HL-60 (cell line): ENCODE data around the gene TNRC6C.

Source experiments
- DNase-seq, 2 experiments: peaks; one replicate each; pipeline ENCODE4 v3.0.0-alpha.2; 2010 to 2020; ENCODE audit warnings: low read depth in 1 of 2, low spot score in 1 of 2
- H3K27ac ChIP-seq: fragments of 250-450 bp; sonication (Bioruptor Pico); replicated peaks from 2 replicates; pipeline ENCODE4 v1.5.1; 2020; ENCODE audit warnings: mild to moderate bottlenecking, moderate library complexity
- H3K27me3 ChIP-seq: fragments of 250-450 bp; sonication (Bioruptor Pico); 2 replicates; pipeline ENCODE4 v1.5.1; 2021; ENCODE audit warnings: mild to moderate bottlenecking, moderate library complexity; ENCODE audit not compliant: insufficient read depth, poor library complexity, severe bottlenecking
- H3K4me3 ChIP-seq: replicated peaks from 2 replicates; pipeline ENCODE4 v1.5.1; 2011; ENCODE audit warnings: mild to moderate bottlenecking, control low read depth, low read length; ENCODE audit not compliant: insufficient read depth
- CTCF ChIP-seq: IDR thresholded peaks from one replicate; pipeline ENCODE4 v1.5.1; 2011; ENCODE audit warnings: low read length, control low read depth, inconsistent platforms; ENCODE audit not compliant: insufficient read depth
- GABPA ChIP-seq: IDR thresholded peaks from 2 replicates; pipeline ENCODE4 v1.6.1; 2012; ENCODE audit warnings: low read depth
- POLR2AphosphoS5 ChIP-seq: IDR thresholded peaks from 2 replicates; pipeline ENCODE4 v1.6.1; 2012; ENCODE audit warnings: low read depth
- REST ChIP-seq: IDR thresholded peaks from 2 replicates; pipeline ENCODE4 v1.6.1; 2012; ENCODE audit warnings: low read depth; ENCODE audit not compliant: insufficient replicate concordance
- SPI1 ChIP-seq: IDR thresholded peaks from 2 replicates; pipeline ENCODE4 v1.6.1; 2012; ENCODE audit warnings: low read depth, mild to moderate bottlenecking, borderline replicate concordance

Gene TNRC6C

GRCh38 chr17:78045316-78045715 is 86.8 kb downstream of the TNRC6C start:
- H3K4me3 ChIP-seq = no peak overlapping the region
- no peak overlapping the region for H3K27ac ChIP-seq
- DNase-seq = no peak
- TF ChIP-seq SPI1 = no peak
- TF ChIP-seq GABPA = no peak
- TF ChIP-seq REST = no peak
- no peak for TF ChIP-seq POLR2AphosphoS5
- no peak for TF ChIP-seq CTCF
- no peaks in the 10 kb centered on the region for H3K27me3 ChIP-seq

GRCh38 chr17:78046923-78047322 is 88.4 kb downstream of the TNRC6C start:
- no peak overlapping the region for H3K27ac ChIP-seq
- H3K4me3 ChIP-seq = no peak overlapping the region
- TF ChIP-seq SPI1 (no peak), CTCF (no peak), REST (no peak), POLR2AphosphoS5 (no peak), GABPA (no peak)
- no peaks in the 10 kb centered on the region for H3K27me3 ChIP-seq
- DNase-seq = peak; percentile 32 to 40

GRCh38 chr17:78048346-78049292 is 90.1 kb downstream of the TNRC6C start:
- no peak for TF ChIP-seq REST
- no peak for TF ChIP-seq SPI1
- TF ChIP-seq GABPA = no peak
- TF ChIP-seq POLR2AphosphoS5 = no peak
- no peak for TF ChIP-seq CTCF
- Histone ChIP-seq H3K27me3 (no peaks in the 10 kb centered on the region), H3K27ac (no peak overlapping the region), H3K4me3 (no peak overlapping the region)
- DNase-seq = no peak
